ENCODE measurements around the gene CEMIP.
A peak's percentile ranks its signal among the peaks of the same experiment; 100 is the strongest.

The CEMIP gene

GRCh38 chr15:80937718-80938117 is 158.5 kb downstream of the CEMIP start:
- 0 out of 2 replicates have a peak, but pooled peaks cover 6% of the 10 kb centered on the region for H3K4me1 ChIP-seq
- H3K27ac ChIP-seq: no peak overlapping the region
- H3K4me2 ChIP-seq: no peak overlapping the region
- no peaks in the 10 kb centered on the region for H4K20me1 ChIP-seq
- no peaks in the 10 kb centered on the region for H3K9me3 ChIP-seq
- H3K4me3 ChIP-seq: no peak overlapping the region
- no peaks in the 10 kb centered on the region for H3K27me3 ChIP-seq
- no peak for TF ChIP-seq Cebpa-rat (IDR thresholded peaks at IDR 0.05)
- H3K9ac ChIP-seq: no peak overlapping the region
- H3K36me3 ChIP-seq: peaks cover 28% of the 10 kb centered on the region; the same call in 1 of the 2 replicates

GRCh38 chr15:80939216-80939615 is 160.0 kb downstream of the CEMIP start:
- Histone ChIP-seq H3K9me3 (no peaks in the 10 kb centered on the region), H4K20me1 (no peaks in the 10 kb centered on the region), H3K4me3 (no peak overlapping the region), H3K27ac (no peak overlapping the region), H3K9ac (no peak overlapping the region), H3K27me3 (no peaks in the 10 kb centered on the region), H3K4me1 (0 out of 2 replicates have a peak, but pooled peaks cover 6% of the 10 kb centered on the region), H3K4me2 (no peak overlapping the region), H3K36me3 (peaks cover 42% of the 10 kb centered on the region; the same call in 1 of the 2 replicates)
- TF ChIP-seq Cebpa-rat (IDR thresholded peaks at IDR 0.05): no peak

GRCh38 chr15:80940331-80940730 is 161.2 kb downstream of the CEMIP start:
- H3K36me3 ChIP-seq: peaks cover 48% of the 10 kb centered on the region; the same call in 1 of the 2 replicates
- peaks cover 7% of the 10 kb centered on the region for H4K20me1 ChIP-seq

GRCh38 chr15:80940851-80941250 is 161.7 kb downstream of the CEMIP start:
- Histone ChIP-seq H3K27me3 (no peaks in the 10 kb centered on the region), H3K4me1 (peaks cover 11% of the 10 kb centered on the region), H3K27ac (no peak overlapping the region), H3K36me3 (peaks cover 48% of the 10 kb centered on the region; the same call in 1 of the 2 replicates), H3K9me3 (no peaks in the 10 kb centered on the region), H3K4me3 (no peak overlapping the region), H4K20me1 (peaks cover 13% of the 10 kb centered on the region), H3K4me2 (no peak overlapping the region), H3K9ac (no peak overlapping the region)
- TF ChIP-seq Cebpa-rat (IDR thresholded peaks at IDR 0.05): no peak

More at GRCh38 chr15:80940331-80940730, 161.2 kb downstream of the CEMIP start:
- Histone ChIP-seq H3K27me3 (no peaks in the 10 kb centered on the region), H3K4me1 (peaks cover 6% of the 10 kb centered on the region), H3K27ac (no peak overlapping the region), H3K4me3 (no peak overlapping the region), H3K9ac (no peak overlapping the region), H3K9me3 (no peaks in the 10 kb centered on the region), H3K4me2 (no peak overlapping the region)
- no peak for TF ChIP-seq Cebpa-rat (IDR thresholded peaks at IDR 0.05)

GRCh38 chr15:80942266-80942665 is 163.1 kb downstream of the CEMIP start:
- Histone ChIP-seq H4K20me1 (peaks cover 20% of the 10 kb centered on the region), H3K4me2 (no peak overlapping the region), H3K36me3 (peaks cover 59% of the 10 kb centered on the region), H3K27ac (no peak overlapping the region), H3K9ac (no peak overlapping the region), H3K27me3 (no peaks in the 10 kb centered on the region), H3K9me3 (no peaks in the 10 kb centered on the region), H3K4me1 (peaks cover 20% of the 10 kb centered on the region), H3K4me3 (no peak overlapping the region)
- TF ChIP-seq Cebpa-rat (IDR thresholded peaks at IDR 0.05): no peak

GRCh38 chr15:80942746-80943565 is 163.8 kb downstream of the CEMIP start:
- no peaks in the 10 kb centered on the region for H3K27me3 ChIP-seq
- no peak overlapping the region for H3K9ac ChIP-seq
- no peak overlapping the region for H3K4me2 ChIP-seq
- no peak for TF ChIP-seq Cebpa-rat (IDR thresholded peaks at IDR 0.05)
- peaks cover 66% of the 10 kb centered on the region for H3K36me3 ChIP-seq
- H3K9me3 ChIP-seq: no peaks in the 10 kb centered on the region
- H4K20me1 ChIP-seq: peaks cover 20% of the 10 kb centered on the region
- no peak overlapping the region for H3K27ac ChIP-seq
- no peak overlapping the region for H3K4me3 ChIP-seq
- H3K4me1 ChIP-seq: peaks cover 20% of the 10 kb centered on the region

- Histone ChIP-seq H3K27me3 (no peaks in the 10 kb centered on the region), H3K9me3 (no peaks in the 10 kb centered on the region), H3K4me2 (peak overlapping the region; percentile 59), H3K27ac (no peak overlapping the region), H3K36me3 (peaks cover 84% of the 10 kb centered on the region), H3K4me1 (peaks cover 20% of the 10 kb centered on the region), H4K20me1 (peaks cover 20% of the 10 kb centered on the region), H3K9ac (no peak overlapping the region), H3K4me3 (no peak overlapping the region)
- TF ChIP-seq Cebpa-rat (IDR thresholded peaks at IDR 0.05): no peak
These were observed 165.6 kb downstream of the CEMIP start for GRCh38 chr15:80944818-80945217.

GRCh38 chr15:80945605-80946004 is 166.4 kb downstream of the CEMIP start:
- no peak overlapping the region for H3K9ac ChIP-seq
- H3K27ac ChIP-seq: no peak overlapping the region
- H3K4me3 ChIP-seq: no peak overlapping the region
- peaks cover 25% of the 10 kb centered on the region for H3K4me1 ChIP-seq
- no peak for TF ChIP-seq Cebpa-rat (IDR thresholded peaks at IDR 0.05)
- H3K36me3 ChIP-seq: peaks cover 85% of the 10 kb centered on the region
- H3K27me3 ChIP-seq: no peaks in the 10 kb centered on the region
- H3K4me2 ChIP-seq: peak overlapping the region; percentile 59
- H3K9me3 ChIP-seq: no peaks in the 10 kb centered on the region
- H4K20me1 ChIP-seq: peaks cover 20% of the 10 kb centered on the region

GRCh38 chr15:80946576-80946975 is 167.4 kb downstream of the CEMIP start:
- Histone ChIP-seq H3K27me3 (no peaks in the 10 kb centered on the region), H4K20me1 (peaks cover 20% of the 10 kb centered on the region), H3K4me3 (no peak overlapping the region), H3K36me3 (peaks cover 85% of the 10 kb centered on the region), H3K27ac (no peak overlapping the region), H3K9ac (no peak overlapping the region), H3K9me3 (no peaks in the 10 kb centered on the region), H3K4me2 (peak overlapping the region; percentile 59; the same call in 1 of the 2 replicates), H3K4me1 (peaks cover 28% of the 10 kb centered on the region)
- TF ChIP-seq Cebpa-rat (IDR thresholded peaks at IDR 0.05): no peak

GRCh38 chr15:80948651-80949292 is 169.6 kb downstream of the CEMIP start:
- H3K9me3 ChIP-seq: no peaks in the 10 kb centered on the region
- H3K27me3 ChIP-seq: no peaks in the 10 kb centered on the region
- no peak overlapping the region for H3K27ac ChIP-seq
- H3K4me2 ChIP-seq: no peak overlapping the region
- H4K20me1 ChIP-seq: peaks cover 20% of the 10 kb centered on the region
- H3K9ac ChIP-seq: no peak overlapping the region
- no peak overlapping the region for H3K4me3 ChIP-seq
- peaks cover 82% of the 10 kb centered on the region for H3K36me3 ChIP-seq
- peaks cover 28% of the 10 kb centered on the region for H3K4me1 ChIP-seq
- no peak for TF ChIP-seq Cebpa-rat (IDR thresholded peaks at IDR 0.05)
